Chondrocyte (in vitro differentiated cells): ENCODE measurements around the gene ADAMTSL1. TPM values are rescaled to one million over a fixed set of nuclear protein-coding genes. Genes with fewer than 3 reads are reported as not detected.
A peak's percentile ranks its signal among the peaks of the same experiment; 100 is the strongest.

ENCODE experiments used
- DNase-seq: peaks from one replicate; pipeline ENCODE4 v3.0.0; 2021; ENCODE audit warnings: mixed read lengths, low spot score
- H3K27ac Mint-ChIP-seq: one replicate; pipeline ENCODE4 v1.8.0; 2021; ENCODE audit warnings: mild to moderate bottlenecking, moderate library complexity, mixed read lengths; ENCODE audit not compliant: unreplicated experiment
- H3K27me3 Mint-ChIP-seq: 2 replicates; pipeline ENCODE4 v1.8.0; 2021; ENCODE audit warnings: low read depth, mixed read lengths
- H3K36me3 Mint-ChIP-seq: 2 replicates; pipeline ENCODE4 v1.8.0; 2021; ENCODE audit warnings: low read depth, mixed read lengths
- H3K4me1 Mint-ChIP-seq: 2 replicates; pipeline ENCODE4 v1.8.0; 2021; ENCODE audit warnings: low read depth, mild to moderate bottlenecking, mixed read lengths
- H3K4me3 Mint-ChIP-seq: one replicate; pipeline ENCODE4 v1.8.0; 2021; ENCODE audit warnings: mild to moderate bottlenecking, moderate library complexity, mixed read lengths; ENCODE audit not compliant: unreplicated experiment
- H3K9me3 Mint-ChIP-seq: 2 replicates; pipeline ENCODE4 v1.8.0; 2021; ENCODE audit warnings: low read depth, mixed read lengths
- CTCF ChIP-seq: fragments of 200-600 bp; sonication (generic); IDR thresholded peaks from 2 replicates; pipeline ENCODE4 v1.5.0; 2021; ENCODE audit warnings: antibody characterized with exemption, mild to moderate bottlenecking, moderate library complexity
- total RNA-seq: library from RNA; stranded (reverse); gene quantifications from 3 replicates; pipeline ENCODE4 v1.2.1, GENCODE V29; 2021

ADAMTSL1 gene
- total RNA-seq, 1 donor from 2014 or later, result 1.0 TPM

- no peak for DNase-seq
- no peak for TF ChIP-seq CTCF
- Mint-ChIP-seq H3K36me3 (no peaks in the 10 kb centered on the region), H3K27ac (no peak overlapping the region), H3K4me3 (no peak overlapping the region), H3K9me3 (no peaks in the 10 kb centered on the region), H3K27me3 (no peaks in the 10 kb centered on the region), H3K4me1 (peaks cover 21% of the 10 kb centered on the region)
Observed at GRCh38 chr9:18665947-18666346, 192.0 kb downstream of the ADAMTSL1 start.

- H3K36me3 Mint-ChIP-seq, result no peaks in the 10 kb centered on the region
- H3K27me3 Mint-ChIP-seq, result no peaks in the 10 kb centered on the region
- peaks cover 21% of the 10 kb centered on the region for H3K4me1 Mint-ChIP-seq
- H3K9me3 Mint-ChIP-seq, result no peaks in the 10 kb centered on the region
- TF ChIP-seq CTCF, result no peak
- H3K27ac Mint-ChIP-seq, result no peak overlapping the region
- H3K4me3 Mint-ChIP-seq, result no peak overlapping the region
- DNase-seq, result no peak
Observed at GRCh38 chr9:18666348-18666747, 192.4 kb downstream of the ADAMTSL1 start.

GRCh38 chr9:18666986-18667772 lies 193.2 kb downstream of the ADAMTSL1 start:
- H3K27me3 Mint-ChIP-seq, result no peaks in the 10 kb centered on the region
- no peaks in the 10 kb centered on the region for H3K36me3 Mint-ChIP-seq
- DNase-seq, result no peak
- no peaks in the 10 kb centered on the region for H3K9me3 Mint-ChIP-seq
- TF ChIP-seq CTCF, result no peak
- peaks cover 21% of the 10 kb centered on the region for H3K4me1 Mint-ChIP-seq
- no peak overlapping the region for H3K4me3 Mint-ChIP-seq
- H3K27ac Mint-ChIP-seq, result no peak overlapping the region

- Mint-ChIP-seq H3K4me3 (no peak overlapping the region), H3K4me1 (peaks cover 30% of the 10 kb centered on the region)
Observed at GRCh38 chr9:18668944-18669343, 195.0 kb downstream of the ADAMTSL1 start.

GRCh38 chr9:18672706-18673105 lies 198.8 kb downstream of the ADAMTSL1 start:
- Mint-ChIP-seq H3K36me3 (no peaks in the 10 kb centered on the region), H3K27me3 (no peaks in the 10 kb centered on the region), H3K4me1 (peaks cover 16% of the 10 kb centered on the region), H3K4me3 (no peak overlapping the region), H3K27ac (peak overlapping the region; percentile 59), H3K9me3 (no peaks in the 10 kb centered on the region)
- no peak for DNase-seq
- TF ChIP-seq CTCF, result no peak

More at GRCh38 chr9:18668944-18669343, 195.0 kb downstream of the ADAMTSL1 start:
- Mint-ChIP-seq H3K36me3 (no peaks in the 10 kb centered on the region), H3K9me3 (no peaks in the 10 kb centered on the region), H3K27me3 (no peaks in the 10 kb centered on the region), H3K27ac (no peak overlapping the region)
- no peak for DNase-seq
- no peak for TF ChIP-seq CTCF
